Measurements from ENCODE around the gene CBY2. TPM values are rescaled to one million over a fixed set of nuclear protein-coding genes. Genes with fewer than 3 reads are reported as not detected.
A peak's percentile ranks its signal among the peaks of the same experiment; 100 is the strongest.

CBY2 gene
- total RNA-seq, 2 experiments from 2014 or later = not detected

GRCh38 chr13:45681113-45681512 lies 21.0 kb upstream of the CBY2 start:
- intact Hi-C loops (cut with DNase I, micrococcal nuclease) = no loop called here
- ChIA-PET POLR2A (no interaction called here), CTCF (interaction anchor here (0.7 kb wide), 1 partner anchor 65 kb away, joined by 3 read pairs; no protein-coding TSS in a partner anchor)

DNA sequence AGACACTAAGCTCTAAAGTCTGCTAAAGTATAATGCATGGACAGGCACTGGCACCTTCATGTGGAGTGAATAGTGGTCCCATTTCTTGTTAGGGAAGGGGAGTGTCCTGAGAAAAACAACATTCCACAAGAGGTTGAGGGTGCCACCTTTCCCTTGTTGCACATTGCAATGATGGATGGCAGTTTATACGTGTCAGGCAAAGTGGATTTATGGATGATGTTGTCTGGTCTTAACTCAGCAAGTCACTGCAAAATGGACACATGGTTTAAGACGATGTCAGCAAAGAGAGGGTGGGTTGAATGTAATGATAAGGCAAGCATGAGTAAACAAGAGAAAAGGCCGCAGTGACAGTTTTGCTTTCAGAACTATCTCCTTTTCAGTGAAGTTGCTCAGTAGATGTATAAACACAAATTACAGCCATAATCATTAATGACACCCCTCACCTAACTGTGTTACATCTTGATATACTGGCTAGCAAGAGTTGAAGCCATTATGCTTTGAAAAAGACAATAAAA lies 19.6 kb upstream of the CBY2 start:
- Mint-ChIP-seq H3K4me3 (no peak overlapping the region), H3K27me3 (no peaks in the 10 kb centered on the region), H3K4me1 (peaks cover 5% of the 10 kb centered on the region), H3K9me3 (ENCODE audit: low read depth) (no peaks in the 10 kb centered on the region), H3K27ac (no peak overlapping the region), H3K36me3 (ENCODE audit: low read depth) (no peaks in the 10 kb centered on the region)
- intact Hi-C loops (cut with DNase I, micrococcal nuclease) = no loop called here
- CTCF ChIA-PET = interaction anchor here (1.4 kb wide), 1 partner anchor 22 kb away, joined by 5 read pairs; no protein-coding TSS in a partner anchor
- ATAC-seq (no peak), DNase-seq (no peak)
- POLR2A ChIA-PET = no interaction called here

More at GRCh38 chr13:45681113-45681512, 21.0 kb upstream of the CBY2 start:
- no peak overlapping the region for H3K27ac Mint-ChIP-seq
- H3K9me3 Mint-ChIP-seq (ENCODE audit: low read depth) = no peaks in the 10 kb centered on the region
- H3K4me3 Mint-ChIP-seq = no peak overlapping the region
- no peaks in the 10 kb centered on the region for H3K27me3 Mint-ChIP-seq
- no peak for ATAC-seq
- no peaks in the 10 kb centered on the region for H3K36me3 Mint-ChIP-seq (ENCODE audit: low read depth)
- H3K4me1 Mint-ChIP-seq = peaks cover 5% of the 10 kb centered on the region
- DNase-seq = no peak

- H3K27me3 Mint-ChIP-seq = no peaks in the 10 kb centered on the region
- H3K4me1 Mint-ChIP-seq = peaks cover 5% of the 10 kb centered on the region
- ChIA-PET POLR2A (no interaction called here), CTCF (interaction anchor here (0.7 to 1.4 kb wide), 5 partner anchors 11 to 274 kb away, joined by 3 to 5 read pairs (median 4); no protein-coding TSS in a partner anchor)
- DNase-seq (no peak), ATAC-seq (no peak)
- no peak overlapping the region for H3K27ac Mint-ChIP-seq
- H3K9me3 Mint-ChIP-seq (ENCODE audit: low read depth) = no peaks in the 10 kb centered on the region
- H3K36me3 Mint-ChIP-seq (ENCODE audit: low read depth) = no peaks in the 10 kb centered on the region
- H3K4me3 Mint-ChIP-seq = no peak overlapping the region
- intact Hi-C loops (cut with DNase I, micrococcal nuclease) = no loop called here
These were observed 18.4 kb upstream of the CBY2 start for GRCh38 chr13:45683701-45684100.

- Mint-ChIP-seq H3K27me3 (peaks cover 2% of the 10 kb centered on the region), H3K4me1 (peaks cover 3% of the 10 kb centered on the region), H3K9me3 (ENCODE audit: low read depth) (no peaks in the 10 kb centered on the region), H3K4me3 (no peak overlapping the region), H3K36me3 (ENCODE audit: low read depth) (no peaks in the 10 kb centered on the region), H3K27ac (no peak overlapping the region)
- DNase-seq (no peak), ATAC-seq (no peak)
- ChIA-PET CTCF (interaction anchor here (0.9 kb wide), 1 partner anchor 13 kb away, joined by 3 read pairs; the partner anchor contains the start of gene CBY2), POLR2A (no interaction called here)
- intact Hi-C loops (cut with DNase I, micrococcal nuclease) = no loop called here
These were observed 13.5 kb upstream of the CBY2 start for GRCh38 chr13:45688577-45688976.

DNA sequence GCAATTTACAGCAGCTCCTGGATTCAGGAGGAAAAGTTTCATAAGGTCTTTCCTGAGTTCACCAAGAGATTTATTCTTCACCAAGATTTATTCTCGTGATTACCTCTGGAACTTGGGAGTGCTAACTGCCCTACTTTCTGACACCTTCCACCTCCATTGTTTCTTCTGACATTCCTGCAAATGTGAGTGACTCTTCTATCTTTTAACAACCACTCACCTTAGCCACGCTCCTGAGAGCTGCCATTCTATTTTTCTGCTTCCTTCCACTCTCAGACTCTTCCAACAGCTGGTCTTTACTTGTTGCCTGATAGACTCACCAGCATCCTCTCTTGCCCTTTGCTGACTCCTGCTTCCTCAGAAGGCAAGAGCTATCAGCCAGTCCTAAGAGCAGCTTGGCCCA lies 11.5 kb upstream of the CBY2 start:
- H3K4me1 Mint-ChIP-seq = peaks cover 11% of the 10 kb centered on the region
- no peaks in the 10 kb centered on the region for H3K36me3 Mint-ChIP-seq (ENCODE audit: low read depth)
- POLR2A ChIA-PET = no interaction called here
- H3K9me3 Mint-ChIP-seq (ENCODE audit: low read depth) = no peaks in the 10 kb centered on the region
- no peak overlapping the region for H3K27ac Mint-ChIP-seq
- DNase-seq = no peak
- no peak for ATAC-seq
- H3K27me3 Mint-ChIP-seq = peaks cover 2% of the 10 kb centered on the region
- intact Hi-C loops (cut with DNase I, micrococcal nuclease) = no loop called here
- CTCF ChIA-PET = interaction anchor here (0.6 to 0.7 kb wide), 3 partner anchors 16 to 601 kb away, joined by 3 read pairs; no protein-coding TSS in a partner anchor
- no peak overlapping the region for H3K4me3 Mint-ChIP-seq

- POLR2A ChIA-PET = no interaction called here
- H3K36me3 Mint-ChIP-seq (ENCODE audit: low read depth) = no peaks in the 10 kb centered on the region
- H3K27me3 Mint-ChIP-seq = peaks cover 2% of the 10 kb centered on the region
- H3K27ac Mint-ChIP-seq = no peak overlapping the region
- H3K4me3 Mint-ChIP-seq = no peak overlapping the region
- intact Hi-C loops (cut with DNase I, micrococcal nuclease) = no loop called here
- CTCF ChIA-PET = interaction anchor here (0.8 to 1.6 kb wide), 4 partner anchors 9 to 279 kb away, joined by 3 to 6 read pairs (median 4); no protein-coding TSS in a partner anchor
- DNase-seq (no peak), ATAC-seq (no peak)
- H3K9me3 Mint-ChIP-seq (ENCODE audit: low read depth) = no peaks in the 10 kb centered on the region
- peaks cover 16% of the 10 kb centered on the region for H3K4me1 Mint-ChIP-seq
These were observed 10.9 kb upstream of the CBY2 start for GRCh38 chr13:45691251-45691650.

GRCh38 chr13:45691667-45692066 lies 10.5 kb upstream of the CBY2 start:
- Mint-ChIP-seq H3K9me3 (ENCODE audit: low read depth) (no peaks in the 10 kb centered on the region), H3K4me3 (no peak overlapping the region), H3K4me1 (peaks cover 20% of the 10 kb centered on the region), H3K27ac (no peak overlapping the region), H3K27me3 (peaks cover 2% of the 10 kb centered on the region), H3K36me3 (ENCODE audit: low read depth) (no peaks in the 10 kb centered on the region)
- ChIA-PET POLR2A (no interaction called here), CTCF (interaction anchor here (0.8 to 1.6 kb wide), 4 partner anchors 8 to 279 kb away, joined by 3 to 6 read pairs (median 4); no protein-coding TSS in a partner anchor)
- no peak for ATAC-seq
- intact Hi-C loops (cut with DNase I, micrococcal nuclease) = no loop called here
- no peak for DNase-seq

DNA sequence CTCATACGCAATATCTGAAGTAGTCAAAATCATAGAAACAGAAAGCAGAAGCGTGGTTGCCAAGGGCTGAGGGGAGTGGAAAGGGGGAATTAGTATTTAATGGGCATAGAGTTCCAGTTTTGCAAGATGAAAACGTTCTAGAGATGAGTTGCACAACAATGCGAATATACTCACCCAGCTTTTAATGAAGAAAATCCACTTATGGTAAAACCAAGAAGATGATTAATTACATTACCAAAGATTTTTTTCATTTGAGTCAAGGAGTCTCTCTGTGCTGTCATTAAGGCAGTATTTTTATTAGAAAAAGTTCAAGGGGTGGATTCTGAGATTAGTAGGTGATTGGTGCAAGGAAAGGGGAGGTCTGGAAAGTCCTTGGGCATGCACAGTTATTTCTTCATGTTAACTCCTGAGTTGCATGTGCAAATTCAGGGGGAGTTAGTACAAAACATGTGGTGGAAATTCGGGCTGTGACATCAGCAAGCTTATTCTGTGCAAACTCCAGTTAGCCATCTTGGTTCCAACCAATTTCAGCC lies 6.9 kb upstream of the CBY2 start:
- DNase-seq = peak; percentile 61
- H3K27ac Mint-ChIP-seq = peak overlapping the region; percentile 81

GRCh38 chr13:45696610-45697226 lies 5.4 kb upstream of the CBY2 start:
- H3K9me3 Mint-ChIP-seq (ENCODE audit: low read depth) = no peaks in the 10 kb centered on the region
- H3K27ac Mint-ChIP-seq = no peak overlapping the region
- intact Hi-C loops (cut with DNase I, micrococcal nuclease) = no loop called here
- no peak overlapping the region for H3K4me3 Mint-ChIP-seq
- peaks cover 38% of the 10 kb centered on the region for H3K4me1 Mint-ChIP-seq
- DNase-seq (no peak), ATAC-seq (no peak)
- POLR2A ChIA-PET = no interaction called here
- H3K36me3 Mint-ChIP-seq (ENCODE audit: low read depth) = no peaks in the 10 kb centered on the region
- no peaks in the 10 kb centered on the region for H3K27me3 Mint-ChIP-seq
- CTCF ChIA-PET = no interaction called here

More for the DNA sequence above, 6.9 kb upstream of the CBY2 start:
- POLR2A ChIA-PET = no interaction called here
- CTCF ChIA-PET = interaction anchor here (0.8 to 1.1 kb wide), 3 partner anchors 11 to 40 kb away, joined by 3 to 5 read pairs (median 3); no protein-coding TSS in a partner anchor
- Mint-ChIP-seq H3K4me3 (no peak overlapping the region), H3K36me3 (ENCODE audit: low read depth) (no peaks in the 10 kb centered on the region), H3K4me1 (peaks cover 25% of the 10 kb centered on the region), H3K27me3 (peaks cover 2% of the 10 kb centered on the region), H3K9me3 (ENCODE audit: low read depth) (no peaks in the 10 kb centered on the region)
- ATAC-seq = peak; percentile 89
- intact Hi-C loops (cut with DNase I, micrococcal nuclease) = no loop called here

GRCh38 chr13:45700971-45701900 lies 884 bp upstream of the CBY2 start:
- ChIA-PET POLR2A (interaction anchor here (0.7 kb wide), 1 partner anchor 86 kb away, joined by 3 read pairs; no protein-coding TSS in a partner anchor), CTCF (interaction anchor here (0.6 to 1.1 kb wide), 5 partner anchors 12 to 265 kb away, joined by 3 to 6 read pairs (median 4); no protein-coding TSS in a partner anchor)
- ATAC-seq (peak; percentile 89), DNase-seq (peak; percentile 41)
- intact Hi-C loops (cut with DNase I, micrococcal nuclease) = loop anchor here in 1 of 2 experiments (5.0 kb wide), 1 partner anchor 494 kb away; no protein-coding TSS in a partner anchor
- H3K36me3 Mint-ChIP-seq (ENCODE audit: low read depth) = no peaks in the 10 kb centered on the region
- H3K27me3 Mint-ChIP-seq = peaks cover 7% of the 10 kb centered on the region
- peak overlapping the region; percentile 84 for H3K27ac Mint-ChIP-seq
- peaks cover 30% of the 10 kb centered on the region for H3K4me1 Mint-ChIP-seq
- H3K4me3 Mint-ChIP-seq = peak overlapping the region; percentile 4
- no peaks in the 10 kb centered on the region for H3K9me3 Mint-ChIP-seq (ENCODE audit: low read depth)

- POLR2A ChIA-PET = no interaction called here
- CTCF ChIA-PET = interaction anchor here (0.7 kb wide), 1 partner anchor 77 kb away, joined by 4 read pairs; no protein-coding TSS in a partner anchor
- Mint-ChIP-seq H3K4me3 (no peak overlapping the region), H3K36me3 (ENCODE audit: low read depth) (no peaks in the 10 kb centered on the region), H3K27me3 (peaks cover 7% of the 10 kb centered on the region), H3K4me1 (peaks cover 21% of the 10 kb centered on the region), H3K9me3 (ENCODE audit: low read depth) (no peaks in the 10 kb centered on the region), H3K27ac (no peak overlapping the region)
- ATAC-seq = no peak
- intact Hi-C loops (cut with DNase I, micrococcal nuclease) = loop anchor here in 1 of 2 experiments (5.0 kb wide), 1 partner anchor 496 kb away; no protein-coding TSS in a partner anchor
- DNase-seq = no peak
These were observed 810 bp downstream of the CBY2 start for GRCh38 chr13:45702869-45703391.

Data from activated CD4-positive, alpha-beta T cell treated with anti-CD3 and anti-CD28 coated beads for 36 hours (primary cell).